Thyroid gland (tissue), 4 donors: ENCODE measurements around the gene TUBB4A.

Source experiments
- POLR2A ChIP-seq, 2 donors: fragments of 450-650 bp; IDR thresholded peaks; one replicate each; pipeline ENCODE4 v1.6.1; 2017; ENCODE audit warnings: antibody characterized with exemption in 2 of 2, mild to moderate bottlenecking in 2 of 2, moderate library complexity in 1 of 2
- TF ChIP-seq, protein P1 (sequence below), 6 experiments: fragments of 200-600 bp in 3 of 6; fragments of 450-650 bp in 3 of 6; sonication (generic) in 3 of 6; IDR thresholded peaks; one replicate each; pipeline ENCODE4 v1.5.1; 2016 to 2019; ENCODE audit warnings: antibody characterized with exemption in 6 of 6, mild to moderate bottlenecking in 2 of 6, inconsistent platforms in 1 of 6, moderate library complexity in 1 of 6

GRCh38 chr19:6457958-6458694 is 44.0 kb downstream of the TUBB4A start:
- TF ChIP-seq POLR2A (IDR thresholded peaks at IDR 0.05) = no peak
- TF ChIP-seq, protein P1, sequence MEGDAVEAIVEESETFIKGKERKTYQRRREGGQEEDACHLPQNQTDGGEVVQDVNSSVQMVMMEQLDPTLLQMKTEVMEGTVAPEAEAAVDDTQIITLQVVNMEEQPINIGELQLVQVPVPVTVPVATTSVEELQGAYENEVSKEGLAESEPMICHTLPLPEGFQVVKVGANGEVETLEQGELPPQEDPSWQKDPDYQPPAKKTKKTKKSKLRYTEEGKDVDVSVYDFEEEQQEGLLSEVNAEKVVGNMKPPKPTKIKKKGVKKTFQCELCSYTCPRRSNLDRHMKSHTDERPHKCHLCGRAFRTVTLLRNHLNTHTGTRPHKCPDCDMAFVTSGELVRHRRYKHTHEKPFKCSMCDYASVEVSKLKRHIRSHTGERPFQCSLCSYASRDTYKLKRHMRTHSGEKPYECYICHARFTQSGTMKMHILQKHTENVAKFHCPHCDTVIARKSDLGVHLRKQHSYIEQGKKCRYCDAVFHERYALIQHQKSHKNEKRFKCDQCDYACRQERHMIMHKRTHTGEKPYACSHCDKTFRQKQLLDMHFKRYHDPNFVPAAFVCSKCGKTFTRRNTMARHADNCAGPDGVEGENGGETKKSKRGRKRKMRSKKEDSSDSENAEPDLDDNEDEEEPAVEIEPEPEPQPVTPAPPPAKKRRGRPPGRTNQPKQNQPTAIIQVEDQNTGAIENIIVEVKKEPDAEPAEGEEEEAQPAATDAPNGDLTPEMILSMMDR (IDR thresholded peaks at IDR 0.05) = no peak
